ENCODE data around the gene SETD1B.
A peak's percentile ranks its signal among the peaks of the same experiment; 100 is the strongest.

Gene SETD1B

GRCh38 chr12:121796855-121797751 is 6.7 kb upstream of the SETD1B start:
- Histone ChIP-seq H3K4me3 (ENCODE audit: low read depth in 1 of 2, low read length in 1 of 2) (no peak overlapping the region), H3K27ac (peak overlapping the region; percentile 100), H3K9me3 (no peaks in the 10 kb centered on the region), H3K36me3 (peaks cover 32% of the 10 kb centered on the region), H3K27me3 (no peaks in the 10 kb centered on the region), H3K4me1 (ENCODE audit: control insufficient read depth in 1 of 2, insufficient read depth in 1 of 2, low read depth in 1 of 2, low read length in 1 of 2) (peaks cover 69 to 75% of the 10 kb centered on the region in 2 experiments)
- no peak for TF ChIP-seq CTCF (IDR thresholded peaks at IDR 0.05)

GRCh38 chr12:121797937-121798786 is 5.6 kb upstream of the SETD1B start:
- H3K4me3 ChIP-seq (ENCODE audit: low read depth in 1 of 2, low read length in 1 of 2) = peak overlapping the region; percentile 84 to 96
- H3K27ac ChIP-seq = peak overlapping the region; percentile 100
- H3K27me3 ChIP-seq = no peaks in the 10 kb centered on the region
- H3K4me1 ChIP-seq (ENCODE audit: control insufficient read depth in 1 of 2, insufficient read depth in 1 of 2, low read depth in 1 of 2, low read length in 1 of 2) = peaks cover 65% of the 10 kb centered on the region in 2 experiments
- peaks cover 32% of the 10 kb centered on the region for H3K36me3 ChIP-seq
- TF ChIP-seq CTCF (IDR thresholded peaks at IDR 0.05) = no peak
- no peaks in the 10 kb centered on the region for H3K9me3 ChIP-seq

- peaks cover 62 to 63% of the 10 kb centered on the region in 2 experiments for H3K4me1 ChIP-seq (ENCODE audit: control insufficient read depth in 1 of 2, insufficient read depth in 1 of 2, low read depth in 1 of 2, low read length in 1 of 2)
- H3K9me3 ChIP-seq = no peaks in the 10 kb centered on the region
- peaks cover 32% of the 10 kb centered on the region for H3K36me3 ChIP-seq
- H3K4me3 ChIP-seq (ENCODE audit: low read depth in 1 of 2, low read length in 1 of 2) = peak overlapping the region; percentile 84 to 96
- TF ChIP-seq CTCF (IDR thresholded peaks at IDR 0.05) = no peak
- H3K27me3 ChIP-seq = no peaks in the 10 kb centered on the region
- H3K27ac ChIP-seq = peak overlapping the region; percentile 100
Measured at GRCh38 chr12:121798787-121799155, 5.0 kb upstream of the SETD1B start.

GRCh38 chr12:121799156-121799841 is 4.5 kb upstream of the SETD1B start:
- Histone ChIP-seq H3K9me3 (no peaks in the 10 kb centered on the region), H3K27me3 (no peaks in the 10 kb centered on the region), H3K27ac (peak overlapping the region; percentile 100), H3K4me1 (ENCODE audit: control insufficient read depth in 1 of 2, insufficient read depth in 1 of 2, low read depth in 1 of 2, low read length in 1 of 2) (peaks cover 57 to 58% of the 10 kb centered on the region in 2 experiments), H3K36me3 (peaks cover 32% of the 10 kb centered on the region), H3K4me3 (ENCODE audit: low read depth in 1 of 2, low read length in 1 of 2) (peak overlapping the region; percentile 84 to 96)
- peak; percentile 40 for TF ChIP-seq CTCF (IDR thresholded peaks at IDR 0.05)

Data from neutrophil (primary cell).